Neural crest cell (in vitro differentiated cells): Measurements from ENCODE around the gene C11orf21. TPM values are rescaled to one million over a fixed set of nuclear protein-coding genes. Genes with fewer than 3 reads are reported as not detected.
A peak's percentile ranks its signal among the peaks of the same experiment; 100 is the strongest.

Experiments
- DNase-seq: peaks from one replicate; pipeline ENCODE4 v3.0.0; 2021; ENCODE audit warnings: low read depth, mixed read lengths, low spot score
- H3K27ac Mint-ChIP-seq: one replicate; pipeline ENCODE4 v1.8.0; 2021; ENCODE audit warnings: mild to moderate bottlenecking, mixed read lengths; ENCODE audit not compliant: unreplicated experiment
- H3K27me3 Mint-ChIP-seq: 2 replicates; pipeline ENCODE4 v1.8.0; 2021; ENCODE audit warnings: low read depth, mild to moderate bottlenecking, mixed read lengths
- H3K36me3 Mint-ChIP-seq: 2 replicates; pipeline ENCODE4 v1.8.0; 2021; ENCODE audit warnings: low read depth, mild to moderate bottlenecking, mixed read lengths
- H3K4me1 Mint-ChIP-seq: 2 replicates; pipeline ENCODE4 v1.8.0; 2021; ENCODE audit warnings: mixed read lengths
- H3K4me3 Mint-ChIP-seq: one replicate; pipeline ENCODE4 v1.8.0; 2021; ENCODE audit warnings: mild to moderate bottlenecking, mixed read lengths
- H3K9me3 Mint-ChIP-seq: 2 replicates; pipeline ENCODE4 v1.8.0; 2021; ENCODE audit warnings: mixed read lengths
- CTCF ChIP-seq: fragments of 200-600 bp; sonication (generic); conservative IDR thresholded peaks from 2 replicates; pipeline ENCODE4 v1.5.0; 2021; ENCODE audit warnings: antibody characterized with exemption, mild to moderate bottlenecking
- total RNA-seq: library from RNA; stranded (reverse); gene quantifications from 2 replicates; pipeline ENCODE4 v1.2.1, GENCODE V29; 2021

The C11orf21 gene
- total RNA-seq, 1 donor from 2014 or later, result not detected

- Mint-ChIP-seq H3K27ac (peak overlapping the region; percentile 96), H3K27me3 (no peaks in the 10 kb centered on the region), H3K4me3 (no peak overlapping the region), H3K4me1 (peaks cover 7% of the 10 kb centered on the region), H3K36me3 (no peaks in the 10 kb centered on the region), H3K9me3 (no peaks in the 10 kb centered on the region)
- no peak for TF ChIP-seq CTCF
- DNase-seq, result no peak
Observed at GRCh38 chr11:2306452-2306823, 4.7 kb upstream of the C11orf21 start.

- H3K27ac Mint-ChIP-seq, result peak overlapping the region; percentile 96
- no peaks in the 10 kb centered on the region for H3K36me3 Mint-ChIP-seq
- TF ChIP-seq CTCF, result no peak
- H3K4me1 Mint-ChIP-seq, result peaks cover 7% of the 10 kb centered on the region
- no peaks in the 10 kb centered on the region for H3K9me3 Mint-ChIP-seq
- H3K27me3 Mint-ChIP-seq, result no peaks in the 10 kb centered on the region
- H3K4me3 Mint-ChIP-seq, result no peak overlapping the region
- no peak for DNase-seq
Observed at GRCh38 chr11:2305788-2306451, 4.2 kb upstream of the C11orf21 start.

GRCh38 chr11:2305140-2305778 lies 3.5 kb upstream of the C11orf21 start:
- Mint-ChIP-seq H3K36me3 (no peaks in the 10 kb centered on the region), H3K9me3 (no peaks in the 10 kb centered on the region), H3K4me3 (no peak overlapping the region), H3K27ac (no peak overlapping the region), H3K4me1 (peaks cover 7% of the 10 kb centered on the region), H3K27me3 (no peaks in the 10 kb centered on the region)
- peak; percentile 88 for TF ChIP-seq CTCF
- peak; percentile 81 for DNase-seq

- no peak for DNase-seq
- TF ChIP-seq CTCF, result no peak
- Mint-ChIP-seq H3K4me3 (no peak overlapping the region), H3K9me3 (no peaks in the 10 kb centered on the region), H3K36me3 (no peaks in the 10 kb centered on the region), H3K27ac (no peak overlapping the region), H3K4me1 (peaks cover 7% of the 10 kb centered on the region), H3K27me3 (no peaks in the 10 kb centered on the region)
Observed at GRCh38 chr11:2304506-2305139, 2.9 kb upstream of the C11orf21 start.

GRCh38 chr11:2303627-2304505 lies 2.1 kb upstream of the C11orf21 start:
- peaks cover 7% of the 10 kb centered on the region for H3K4me1 Mint-ChIP-seq
- no peak for TF ChIP-seq CTCF
- DNase-seq, result no peak
- no peak overlapping the region for H3K4me3 Mint-ChIP-seq
- no peaks in the 10 kb centered on the region for H3K36me3 Mint-ChIP-seq
- H3K27ac Mint-ChIP-seq, result no peak overlapping the region
- H3K27me3 Mint-ChIP-seq, result no peaks in the 10 kb centered on the region
- H3K9me3 Mint-ChIP-seq, result no peaks in the 10 kb centered on the region
